ENCODE data around the gene AFF3.

The AFF3 gene

GRCh38 chr2:100045000-100045399 lies 97.4 kb downstream of the AFF3 start:
- no peak overlapping the region for H3K4me3 ChIP-seq (ENCODE audit: low read depth in 1 of 2, low read length in 1 of 2)
- no peaks in the 10 kb centered on the region for H3K36me3 ChIP-seq
- no peaks in the 10 kb centered on the region for H3K4me1 ChIP-seq (ENCODE audit: control insufficient read depth in 1 of 2, insufficient read depth in 1 of 2, low read depth in 1 of 2, low read length in 1 of 2)
- H3K27me3 ChIP-seq = no peaks in the 10 kb centered on the region
- TF ChIP-seq, protein P1, sequence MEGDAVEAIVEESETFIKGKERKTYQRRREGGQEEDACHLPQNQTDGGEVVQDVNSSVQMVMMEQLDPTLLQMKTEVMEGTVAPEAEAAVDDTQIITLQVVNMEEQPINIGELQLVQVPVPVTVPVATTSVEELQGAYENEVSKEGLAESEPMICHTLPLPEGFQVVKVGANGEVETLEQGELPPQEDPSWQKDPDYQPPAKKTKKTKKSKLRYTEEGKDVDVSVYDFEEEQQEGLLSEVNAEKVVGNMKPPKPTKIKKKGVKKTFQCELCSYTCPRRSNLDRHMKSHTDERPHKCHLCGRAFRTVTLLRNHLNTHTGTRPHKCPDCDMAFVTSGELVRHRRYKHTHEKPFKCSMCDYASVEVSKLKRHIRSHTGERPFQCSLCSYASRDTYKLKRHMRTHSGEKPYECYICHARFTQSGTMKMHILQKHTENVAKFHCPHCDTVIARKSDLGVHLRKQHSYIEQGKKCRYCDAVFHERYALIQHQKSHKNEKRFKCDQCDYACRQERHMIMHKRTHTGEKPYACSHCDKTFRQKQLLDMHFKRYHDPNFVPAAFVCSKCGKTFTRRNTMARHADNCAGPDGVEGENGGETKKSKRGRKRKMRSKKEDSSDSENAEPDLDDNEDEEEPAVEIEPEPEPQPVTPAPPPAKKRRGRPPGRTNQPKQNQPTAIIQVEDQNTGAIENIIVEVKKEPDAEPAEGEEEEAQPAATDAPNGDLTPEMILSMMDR (IDR thresholded peaks at IDR 0.05) = no peak
- no peak overlapping the region for H3K27ac ChIP-seq
- no peaks in the 10 kb centered on the region for H3K9me3 ChIP-seq

DNA sequence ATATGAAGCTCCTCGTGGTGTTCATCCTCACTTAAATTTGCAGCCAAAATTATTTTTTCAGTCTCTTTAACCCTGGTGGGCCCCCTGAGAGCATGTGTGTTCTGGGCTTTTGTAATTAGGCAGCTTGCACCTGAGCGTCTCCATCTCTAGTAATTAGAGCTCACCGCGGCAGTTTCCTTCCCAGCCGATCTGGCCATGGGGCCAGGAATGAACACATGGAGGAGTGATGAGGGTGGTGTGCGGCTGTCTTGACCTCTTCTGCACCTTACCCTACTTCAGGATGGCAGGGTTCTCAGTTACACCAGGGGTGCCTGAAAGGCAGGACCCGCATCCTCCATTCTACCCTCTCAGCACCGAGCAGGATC lies 98.5 kb downstream of the AFF3 start:
- no peak overlapping the region for H3K4me3 ChIP-seq (ENCODE audit: low read depth in 1 of 2, low read length in 1 of 2)
- TF ChIP-seq, protein P1 (IDR thresholded peaks at IDR 0.05) = no peak
- no peaks in the 10 kb centered on the region for H3K9me3 ChIP-seq
- H3K27me3 ChIP-seq = no peaks in the 10 kb centered on the region
- peaks cover 5 to 9% of the 10 kb centered on the region in 2 experiments for H3K4me1 ChIP-seq (ENCODE audit: control insufficient read depth in 1 of 2, insufficient read depth in 1 of 2, low read depth in 1 of 2, low read length in 1 of 2)
- no peak overlapping the region for H3K27ac ChIP-seq
- H3K36me3 ChIP-seq = no peaks in the 10 kb centered on the region

- H3K27ac ChIP-seq = no peak overlapping the region
- no peaks in the 10 kb centered on the region for H3K27me3 ChIP-seq
- H3K4me1 ChIP-seq (ENCODE audit: control insufficient read depth in 1 of 2, insufficient read depth in 1 of 2, low read depth in 1 of 2, low read length in 1 of 2) = peaks cover 5 to 9% of the 10 kb centered on the region in 2 experiments
- TF ChIP-seq, protein P1 (IDR thresholded peaks at IDR 0.05) = no peak
- no peak overlapping the region for H3K4me3 ChIP-seq (ENCODE audit: low read depth in 1 of 2, low read length in 1 of 2)
- no peaks in the 10 kb centered on the region for H3K9me3 ChIP-seq
- no peaks in the 10 kb centered on the region for H3K36me3 ChIP-seq
Measured at GRCh38 chr2:100043081-100043890, 99.1 kb downstream of the AFF3 start.

DNA sequence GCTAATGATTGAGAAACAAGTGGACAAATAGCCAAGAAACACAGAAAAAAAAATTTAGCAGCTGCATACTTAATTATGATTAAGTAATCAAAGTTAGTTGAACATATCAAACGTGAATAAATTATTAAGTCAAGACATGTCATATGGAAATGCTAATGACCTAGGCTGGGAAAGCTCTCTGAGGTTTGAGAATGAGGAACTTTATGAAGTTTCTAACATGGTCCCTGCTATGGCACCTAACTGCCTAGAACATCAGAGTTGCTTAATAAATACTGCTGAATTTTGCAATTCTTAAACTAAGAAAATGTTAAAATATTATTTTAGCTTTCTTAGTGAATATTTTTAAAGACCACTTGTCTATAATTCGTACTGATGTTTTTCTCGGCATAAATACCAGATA lies 99.8 kb downstream of the AFF3 start:
- Histone ChIP-seq H3K9me3 (no peaks in the 10 kb centered on the region), H3K36me3 (no peaks in the 10 kb centered on the region), H3K27ac (no peak overlapping the region), H3K27me3 (no peaks in the 10 kb centered on the region), H3K4me3 (ENCODE audit: low read depth in 1 of 2, low read length in 1 of 2) (no peak overlapping the region), H3K4me1 (ENCODE audit: control insufficient read depth in 1 of 2, insufficient read depth in 1 of 2, low read depth in 1 of 2, low read length in 1 of 2) (peaks cover 5 to 9% of the 10 kb centered on the region in 2 experiments)
- TF ChIP-seq, protein P1 (IDR thresholded peaks at IDR 0.05) = no peak

- Histone ChIP-seq H3K9me3 (no peaks in the 10 kb centered on the region), H3K36me3 (no peaks in the 10 kb centered on the region), H3K27me3 (no peaks in the 10 kb centered on the region), H3K4me3 (ENCODE audit: low read depth in 1 of 2, low read length in 1 of 2) (no peak overlapping the region), H3K27ac (no peak overlapping the region), H3K4me1 (ENCODE audit: control insufficient read depth in 1 of 2, insufficient read depth in 1 of 2, low read depth in 1 of 2, low read length in 1 of 2) (peaks cover 5 to 9% of the 10 kb centered on the region in 2 experiments)
- TF ChIP-seq, protein P1 (IDR thresholded peaks at IDR 0.05) = no peak
Measured at GRCh38 chr2:100041946-100042345, 100.4 kb downstream of the AFF3 start.
